ENCODE data around the gene RAB33B.
A peak's percentile ranks its signal among the peaks of the same experiment; 100 is the strongest.
"Not testable (repeated sequence)": the region's sequence is repeated elsewhere in the genome, so short reads cannot be mapped to it uniquely, and the experiment has no call there.

The RAB33B gene

GRCh38 chr4:139454111-139455045 lies at the start of gene RAB33B:
Gene RAB33B (plus strand): TSS chr4:139454121. CDS start chr4:139454196, 75 bp downstream.
- no peak for DNase-seq (ENCODE audit: low read depth in 2 of 2)

DNA sequence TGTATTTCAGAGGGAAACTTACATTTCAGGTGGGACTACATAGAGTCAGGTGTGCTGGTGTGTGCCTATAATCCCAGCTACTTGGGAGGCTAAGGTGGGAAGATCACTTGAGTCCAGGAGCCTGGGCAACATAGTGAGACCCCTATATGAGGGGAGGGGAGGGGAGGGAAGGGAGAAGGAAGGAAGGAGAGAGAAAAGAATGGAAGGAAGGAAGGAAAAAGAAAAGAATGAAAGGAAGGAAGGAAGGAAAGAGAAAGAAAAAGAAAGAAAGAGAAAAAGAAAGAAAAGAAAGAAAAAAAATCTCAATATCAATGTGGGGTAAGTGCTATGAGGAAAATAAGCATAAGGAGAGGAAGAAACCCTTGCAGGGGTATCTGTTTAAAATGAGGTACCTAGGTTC lies 43.6 kb upstream of the RAB33B start:
- DNase-seq (ENCODE audit: low read depth in 2 of 2): no peak

- not testable (repeated sequence) for DNase-seq (ENCODE audit: low read depth in 2 of 2)
These were observed 39.2 kb upstream of the RAB33B start for GRCh38 chr4:139414671-139415210.

DNA sequence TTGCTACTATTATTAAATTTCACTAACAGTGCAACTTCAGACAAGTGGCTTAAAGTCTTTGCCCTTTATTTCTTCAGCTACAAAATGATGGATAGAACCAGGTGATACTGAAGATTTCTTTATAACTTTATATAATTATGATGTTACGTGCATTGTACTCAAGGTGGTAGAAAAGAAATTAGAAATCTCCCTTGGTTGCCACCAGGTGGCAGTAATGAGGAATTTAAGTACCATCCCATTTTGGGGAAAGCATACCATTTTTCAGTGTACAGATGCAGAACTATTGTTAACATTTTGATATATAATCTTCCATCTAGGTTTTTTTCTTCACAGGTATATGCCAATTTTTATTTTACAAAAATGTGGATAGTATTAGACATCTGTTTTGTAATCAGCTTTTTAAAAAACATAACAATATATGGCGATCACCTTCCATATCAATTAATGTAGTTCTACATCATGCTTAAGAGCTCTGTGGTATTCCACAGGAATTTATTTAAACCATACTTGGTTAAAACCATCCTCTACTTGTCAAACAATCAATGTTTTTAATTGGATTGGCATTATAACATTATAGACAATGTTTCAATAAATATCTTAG lies 37.7 kb upstream of the RAB33B start:
- DNase-seq (ENCODE audit: low read depth in 2 of 2): no peak

DNA sequence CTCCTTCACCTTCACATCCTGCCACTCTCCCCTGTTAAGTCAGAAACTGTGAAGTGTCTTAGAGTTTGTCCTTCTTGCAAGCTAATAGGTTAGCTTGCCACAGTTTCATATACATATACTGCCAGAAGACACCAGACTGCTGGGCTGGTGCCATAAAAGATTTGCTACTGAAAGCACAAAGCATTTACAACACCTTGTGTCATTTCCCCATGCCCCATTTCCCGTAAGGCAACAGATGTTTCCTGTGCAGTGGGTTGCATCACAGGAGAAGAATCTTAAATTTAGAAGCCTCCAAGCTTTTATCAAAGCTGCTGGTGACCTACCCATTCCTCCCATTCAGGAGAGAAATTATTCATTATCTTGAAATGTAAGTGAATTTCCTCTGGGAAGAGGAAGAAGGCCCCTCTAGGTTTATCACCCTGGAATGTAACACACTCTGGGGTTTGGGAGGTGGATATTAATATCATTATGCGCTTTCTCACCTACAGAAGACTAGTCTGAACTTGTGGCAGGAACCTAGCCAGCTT lies 34.5 kb upstream of the RAB33B start:
- DNase-seq (ENCODE audit: low read depth in 2 of 2): no peak

DNA sequence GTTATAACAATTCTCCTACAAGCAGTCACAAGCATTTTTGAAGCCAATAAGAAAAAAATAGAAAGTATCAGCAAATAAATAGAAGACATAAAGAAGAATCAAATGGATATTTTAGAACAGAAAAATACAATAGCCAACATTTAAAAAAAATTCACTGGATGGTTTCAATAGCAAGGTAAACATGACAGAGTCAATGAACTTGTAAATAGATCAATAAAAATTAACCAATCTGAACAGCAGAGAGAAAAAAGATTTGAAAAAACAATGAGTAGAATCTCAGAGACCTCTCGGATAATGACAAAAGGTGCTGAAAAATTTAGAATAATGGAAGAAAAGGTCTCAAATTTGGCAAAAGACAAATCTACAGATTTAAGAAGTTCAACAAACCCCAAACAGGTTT lies 33.3 kb upstream of the RAB33B start:
- no peak for DNase-seq (ENCODE audit: low read depth in 2 of 2)

DNA sequence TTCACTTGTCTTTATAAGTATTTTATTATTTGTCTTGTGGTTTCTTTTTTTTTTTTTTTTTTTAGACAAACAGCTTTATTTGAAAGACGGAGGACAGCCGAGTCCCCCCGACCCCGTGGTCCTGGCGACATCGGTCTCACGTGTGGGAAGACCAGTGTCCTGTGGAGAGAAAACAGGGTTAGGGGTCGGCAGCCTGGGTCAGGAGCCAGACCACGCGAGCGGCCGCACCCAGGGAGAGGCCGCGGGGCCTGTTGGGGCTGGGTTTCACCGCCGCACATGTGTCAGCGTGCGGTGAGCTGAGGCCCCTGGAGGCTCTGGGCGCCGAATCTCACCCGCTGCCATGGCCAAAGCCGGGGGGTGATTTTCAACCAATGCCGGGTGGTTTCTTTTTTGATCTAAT lies 17.8 kb upstream of the RAB33B start:
- no peak for DNase-seq (ENCODE audit: low read depth in 2 of 2)

DNA sequence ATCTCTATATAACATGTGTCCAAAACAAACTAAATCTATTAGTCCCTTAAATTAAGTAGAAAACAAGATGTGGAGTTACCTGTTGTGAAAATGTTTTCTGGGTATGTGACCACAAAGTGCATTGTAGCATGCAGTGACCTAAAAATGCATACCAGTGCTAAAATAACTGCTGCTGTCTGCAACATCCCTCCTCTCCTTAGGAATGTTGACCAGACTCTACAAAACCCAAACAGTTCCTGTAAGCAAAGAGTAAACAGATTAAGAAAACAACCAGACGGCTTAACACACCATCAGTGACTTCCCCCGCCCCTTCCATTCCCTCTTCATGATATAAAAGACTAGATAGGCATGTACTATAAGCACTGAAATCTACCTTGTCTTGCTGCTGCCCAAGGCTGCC lies 15.8 kb upstream of the RAB33B start:
- no peak for DNase-seq (ENCODE audit: low read depth in 2 of 2)

DNA sequence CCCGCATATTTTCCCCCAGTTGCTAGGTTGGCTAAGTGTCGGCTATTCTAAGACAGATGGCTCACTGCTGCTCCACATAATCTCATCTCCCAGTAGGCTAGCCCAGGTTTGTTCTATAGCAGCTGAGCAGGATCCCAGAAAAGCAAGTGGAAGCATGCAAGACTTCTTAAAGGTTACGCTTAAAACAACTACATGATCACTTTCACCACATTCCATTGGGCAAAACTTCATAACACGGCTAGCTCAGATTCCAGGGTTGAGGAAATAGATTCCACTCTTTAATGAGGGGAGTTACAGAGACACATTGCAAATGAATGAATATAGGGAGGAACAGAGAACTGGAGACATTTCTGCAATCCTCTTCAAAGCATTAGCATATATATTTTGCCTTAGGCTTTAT lies 12.9 kb upstream of the RAB33B start:
- DNase-seq (ENCODE audit: low read depth in 2 of 2): no peak

GRCh38 chr4:139443661-139444060 lies 10.3 kb upstream of the RAB33B start:
- no peak for DNase-seq (ENCODE audit: low read depth in 2 of 2)

GRCh38 chr4:139444881-139445280 lies 9.0 kb upstream of the RAB33B start:
- not testable (repeated sequence) for DNase-seq (ENCODE audit: low read depth in 2 of 2)

DNA sequence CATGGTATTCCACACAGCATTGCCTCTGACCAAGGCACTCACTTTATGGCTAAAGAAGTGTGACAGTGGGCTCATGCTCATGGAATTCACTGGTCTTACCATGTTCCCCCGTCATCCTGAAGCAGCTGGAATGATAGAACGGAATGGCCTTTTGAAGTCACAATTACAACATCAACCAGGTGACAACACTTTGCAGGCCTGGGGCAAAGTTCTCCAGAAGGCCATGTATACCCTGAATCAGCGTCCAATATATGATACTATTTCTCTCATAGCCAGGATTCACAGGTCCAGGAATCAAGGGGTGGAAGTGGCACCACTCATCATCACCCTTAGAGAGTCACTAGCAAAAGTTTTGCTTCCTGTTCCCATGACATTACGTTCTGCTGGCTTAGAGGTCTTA lies 6.8 kb upstream of the RAB33B start:
- DNase-seq (ENCODE audit: low read depth in 2 of 2): not testable (repeated sequence)

DNA sequence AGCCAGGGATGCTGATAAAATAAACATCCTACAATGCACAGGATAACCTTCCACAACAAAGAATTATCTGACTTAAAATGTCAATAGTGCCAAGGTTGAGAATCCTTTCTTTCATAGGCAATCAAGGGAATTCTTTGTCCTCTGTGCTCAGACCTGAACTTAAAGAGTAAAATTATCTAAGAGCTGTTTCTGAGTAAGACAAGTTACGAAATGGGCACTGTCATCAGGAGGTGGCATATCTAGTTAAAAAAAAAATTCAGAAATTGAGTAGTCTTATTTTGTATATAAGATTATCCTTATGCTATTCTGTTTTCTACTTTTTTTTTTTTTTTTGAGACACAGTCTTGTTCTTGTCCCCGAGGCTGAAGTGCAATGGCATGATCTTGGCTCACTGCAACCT lies 3.3 kb upstream of the RAB33B start:
- no peak for DNase-seq (ENCODE audit: low read depth in 2 of 2)

GRCh38 chr4:139451997-139452396 lies 1.9 kb upstream of the RAB33B start:
- DNase-seq (ENCODE audit: low read depth in 2 of 2): no peak

- peak; percentile 13 to 22 for DNase-seq (ENCODE audit: low read depth in 2 of 2)
These were observed 915 bp upstream of the RAB33B start for GRCh38 chr4:139453041-139453370.

DNA sequence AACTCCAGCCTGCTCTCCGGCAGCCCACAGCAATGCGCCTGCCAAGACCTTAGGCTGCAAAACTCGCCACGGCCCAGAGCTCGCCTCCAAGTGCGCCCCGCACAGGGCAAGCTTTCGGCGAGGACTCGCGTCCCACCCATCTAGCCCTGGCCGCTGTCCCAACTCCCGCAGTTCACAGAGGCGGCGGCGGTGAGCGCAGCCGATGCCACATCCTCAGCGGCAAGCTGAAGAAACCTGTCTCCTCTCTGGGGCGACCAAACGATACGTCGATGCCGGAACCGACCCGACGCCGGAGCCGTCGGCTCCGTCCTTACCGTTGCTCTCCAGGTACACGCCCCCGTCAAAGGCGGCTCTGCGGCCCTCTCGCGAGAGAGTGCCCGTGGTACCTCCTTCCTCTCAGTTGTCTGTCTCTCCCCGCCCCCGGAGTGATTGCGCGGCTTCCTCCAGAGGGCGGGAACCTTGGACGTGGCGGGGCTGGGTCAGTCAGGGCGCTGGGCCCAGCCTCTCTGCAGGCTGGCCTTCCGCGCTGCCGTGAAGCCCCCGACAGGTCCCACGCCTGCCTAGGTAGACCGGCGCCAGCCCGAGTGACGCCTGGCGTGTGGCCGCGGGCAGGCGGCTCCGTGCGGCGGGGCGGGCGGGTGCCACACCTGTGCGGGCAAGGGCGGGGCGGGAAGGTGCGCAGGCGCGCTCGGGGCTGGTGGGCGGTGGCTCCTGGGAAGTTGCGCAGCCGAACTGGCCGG lies 380 bp upstream of the RAB33B start:
- peak; percentile 88 to 95 for DNase-seq (ENCODE audit: low read depth in 2 of 2)

DNA sequence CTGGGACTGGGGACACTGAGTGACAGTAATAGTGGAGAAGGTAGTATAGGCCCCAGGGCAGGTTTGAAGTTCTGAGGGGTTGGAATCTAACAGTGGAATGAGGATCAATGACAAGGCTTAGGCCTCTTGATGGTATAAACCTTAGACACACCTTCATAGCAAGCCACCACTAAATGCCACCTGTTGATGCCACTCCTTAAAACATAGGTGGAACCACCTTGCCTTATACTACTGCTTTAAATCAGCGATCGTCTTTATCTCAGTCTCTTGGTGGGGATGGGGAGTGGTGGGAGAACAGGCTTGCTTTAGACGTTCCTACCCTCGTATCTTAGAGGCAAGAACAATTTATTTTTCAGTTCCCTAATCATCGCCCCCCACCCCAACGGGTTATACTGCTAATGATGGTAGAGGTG lies 1.2 kb downstream of the RAB33B start:
- DNase-seq (ENCODE audit: low read depth in 2 of 2): no peak

- no peak for DNase-seq (ENCODE audit: low read depth in 2 of 2)
These were observed 3.4 kb downstream of the RAB33B start for GRCh38 chr4:139457318-139457717.

GRCh38 chr4:139458543-139458942 lies 4.6 kb downstream of the RAB33B start:
- DNase-seq (ENCODE audit: low read depth in 2 of 2): no peak

- DNase-seq (ENCODE audit: low read depth in 2 of 2): no peak
These were observed 5.1 kb downstream of the RAB33B start for GRCh38 chr4:139458999-139459398.

DNA sequence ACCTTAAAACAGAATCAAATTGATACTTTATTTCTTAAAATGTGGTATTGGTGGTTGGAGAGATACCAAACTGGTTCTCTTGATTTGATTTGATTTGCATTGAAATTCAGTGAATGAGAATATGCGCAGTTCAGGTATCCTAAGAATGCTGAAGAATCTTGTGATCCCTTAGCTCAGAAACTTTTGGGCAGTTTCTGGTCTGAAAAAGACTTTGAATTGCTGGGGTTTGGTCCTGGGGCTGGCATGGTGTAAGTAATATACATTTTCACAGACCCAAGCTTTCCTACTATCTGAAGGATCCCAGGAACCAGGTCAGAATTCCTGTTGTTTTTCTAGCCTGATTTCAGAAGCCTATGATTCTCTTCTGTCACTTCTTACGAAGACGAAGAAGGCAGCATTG lies 6.6 kb downstream of the RAB33B start:
- DNase-seq (ENCODE audit: low read depth in 2 of 2): no peak

- DNase-seq (ENCODE audit: low read depth in 2 of 2): no peak
These were observed 7.2 kb downstream of the RAB33B start for GRCh38 chr4:139461022-139461628.
